Sigmoid colon (tissue), 7 donors: Measurements from ENCODE around the gene NR2C2. TPM values are rescaled to one million over a fixed set of nuclear protein-coding genes. Genes with fewer than 3 reads are reported as not detected.

Experiments used
- DNase-seq: peaks from one replicate; pipeline ENCODE4 v3.0.0-alpha.2; 2019
- H3K27ac ChIP-seq, 4 donors: fragments of 200-600 bp; sonication (generic); one replicate each; pipeline ENCODE4 v1.5.1; 2016 to 2019; ENCODE audit warnings: mild to moderate bottlenecking in 1 of 4
- H3K27me3 ChIP-seq, 3 donors: fragments of 200-600 bp; sonication (generic); one replicate each; pipeline ENCODE4 v1.5.1; 2019; ENCODE audit warnings: mild to moderate bottlenecking in 1 of 3
- H3K36me3 ChIP-seq, 4 donors: fragments of 200-600 bp; sonication (generic); one replicate each; pipeline ENCODE4 v1.5.1; 2016 to 2019
- H3K4me1 ChIP-seq, 4 donors: fragments of 200-600 bp; sonication (generic); one replicate each; pipeline ENCODE4 v1.5.1; 2017 to 2019
- H3K4me3 ChIP-seq, 4 donors: fragments of 200-600 bp; sonication (generic); one replicate each; pipeline ENCODE4 v1.5.1; 2017 to 2019; ENCODE audit warnings: mild to moderate bottlenecking in 2 of 4, moderate library complexity in 1 of 4
- H3K9me3 ChIP-seq, 4 donors: fragments of 200-600 bp in 3 of 4; sonication (generic) in 3 of 4; one replicate each; pipeline versions ENCODE4 v1.5.1 to v1.6.1; 2013 to 2019
- EP300 ChIP-seq, 4 donors: sonication (generic); formaldehyde crosslinking; IDR thresholded peaks; one replicate each; pipeline ENCODE4 v1.6.1; 2017; ENCODE audit warnings: antibody characterized with exemption in 4 of 4
- POLR2A ChIP-seq, 2 donors: fragments of 450-650 bp; IDR thresholded peaks; one replicate each; pipeline ENCODE4 v1.6.1; 2016; ENCODE audit warnings: antibody characterized with exemption in 2 of 2, mild to moderate bottlenecking in 2 of 2, moderate library complexity in 2 of 2
- POLR2AphosphoS5 ChIP-seq, 4 donors: sonication (generic); formaldehyde crosslinking; IDR thresholded peaks; one replicate each; pipeline ENCODE4 v1.6.1; 2017; ENCODE audit warnings: antibody characterized with exemption in 4 of 4
- WGBS, 2 donors: extraction: QIAGEN DNeasy Blood & Tissue Kit; methylation state at CpG; one replicate each; pipeline ENCODE4 v1.1.7; 2013; 5-methylcytosine and 5-hydroxymethylcytosine counted together
- intact Hi-C: fragments of 100-400 bp; cut with DNase I; formaldehyde crosslinking; loops from one replicate; pipeline ENCODE4 v1.15.1; 2023
- polyA plus RNA-seq, 3 donors: library from polyadenylated mRNA; stranded (reverse); fragments of 200-250 nt; gene quantifications; one replicate each; pipeline ENCODE4 v1.2.3, GENCODE V29; 2013
- total RNA-seq, 4 donors: library from RNA; depleted of rRNA; stranded (reverse); fragments of >200 nt; gene quantifications; one replicate each; pipeline ENCODE4 v1.1.0, GENCODE V29; 2016
- TF ChIP-seq, protein P1 (sequence below), 4 experiments: fragments of 450-650 bp in 3 of 4; fragments of 200-600 bp in 1 of 4; IDR thresholded peaks; one replicate each; pipeline ENCODE4 v1.5.1; 2016 to 2019; ENCODE audit warnings: antibody characterized with exemption in 4 of 4, mild to moderate bottlenecking in 3 of 4, moderate library complexity in 2 of 4
- donor health status: healthy with polysubstance abuse.
- donor health status: Bipolar disorder and iron deficiency.
- donor health status: healthy.

NR2C2 gene
- total and polyA plus RNA-seq, 7 donors = 3.6 to 68.4 (median 34.2) TPM

DNA sequence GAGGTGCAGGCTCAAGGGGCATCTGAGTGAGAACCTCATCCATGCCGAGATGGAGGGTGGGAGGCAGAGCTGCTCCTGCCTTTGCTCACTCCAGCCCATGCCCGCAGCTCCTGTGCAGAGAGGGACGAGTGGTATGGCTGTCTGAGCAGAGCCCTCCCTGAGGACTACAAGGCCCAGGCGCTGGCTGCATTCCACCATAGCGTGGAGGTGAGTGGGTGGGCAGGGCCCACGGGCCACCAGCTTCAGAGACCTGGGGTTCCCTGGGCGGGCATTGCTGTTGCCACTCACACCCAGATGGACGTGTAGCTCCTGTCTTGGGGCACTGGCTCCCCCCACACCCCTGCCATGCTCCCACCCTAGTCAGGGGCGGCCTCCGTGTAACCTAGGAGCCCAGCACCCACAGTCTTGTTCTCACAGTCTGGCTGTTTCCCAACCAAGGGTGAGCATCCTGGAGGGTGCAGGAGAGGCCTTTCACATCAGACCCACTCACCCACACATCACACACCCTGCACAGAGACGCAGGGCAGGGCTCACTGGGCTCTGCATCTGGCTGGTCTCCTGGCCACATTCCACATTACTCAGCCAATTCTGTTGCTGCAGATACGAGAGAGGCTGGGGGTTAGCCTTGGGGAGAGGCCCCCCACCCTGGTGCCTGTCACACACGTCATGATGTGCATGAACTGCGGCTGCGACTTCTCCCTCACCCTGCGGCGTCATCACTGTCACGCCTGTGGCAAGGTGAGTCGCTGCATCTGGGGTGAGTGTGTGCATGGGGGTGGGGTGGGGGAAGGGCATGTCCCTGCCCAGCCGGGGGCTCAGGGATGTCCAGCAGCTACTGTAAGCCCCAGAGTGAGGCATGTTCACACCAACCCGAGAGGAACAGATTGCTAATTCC is 25.3 kb upstream of the NR2C2 start:
- no peak for DNase-seq
- TF ChIP-seq POLR2AphosphoS5 (IDR thresholded peaks at IDR 0.05) (no peak), EP300 (IDR thresholded peaks at IDR 0.05) (no peak), POLR2A (IDR thresholded peaks at IDR 0.05) (no peak)
- TF ChIP-seq, protein P1, sequence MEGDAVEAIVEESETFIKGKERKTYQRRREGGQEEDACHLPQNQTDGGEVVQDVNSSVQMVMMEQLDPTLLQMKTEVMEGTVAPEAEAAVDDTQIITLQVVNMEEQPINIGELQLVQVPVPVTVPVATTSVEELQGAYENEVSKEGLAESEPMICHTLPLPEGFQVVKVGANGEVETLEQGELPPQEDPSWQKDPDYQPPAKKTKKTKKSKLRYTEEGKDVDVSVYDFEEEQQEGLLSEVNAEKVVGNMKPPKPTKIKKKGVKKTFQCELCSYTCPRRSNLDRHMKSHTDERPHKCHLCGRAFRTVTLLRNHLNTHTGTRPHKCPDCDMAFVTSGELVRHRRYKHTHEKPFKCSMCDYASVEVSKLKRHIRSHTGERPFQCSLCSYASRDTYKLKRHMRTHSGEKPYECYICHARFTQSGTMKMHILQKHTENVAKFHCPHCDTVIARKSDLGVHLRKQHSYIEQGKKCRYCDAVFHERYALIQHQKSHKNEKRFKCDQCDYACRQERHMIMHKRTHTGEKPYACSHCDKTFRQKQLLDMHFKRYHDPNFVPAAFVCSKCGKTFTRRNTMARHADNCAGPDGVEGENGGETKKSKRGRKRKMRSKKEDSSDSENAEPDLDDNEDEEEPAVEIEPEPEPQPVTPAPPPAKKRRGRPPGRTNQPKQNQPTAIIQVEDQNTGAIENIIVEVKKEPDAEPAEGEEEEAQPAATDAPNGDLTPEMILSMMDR (IDR thresholded peaks at IDR 0.05) = no peak

DNA sequence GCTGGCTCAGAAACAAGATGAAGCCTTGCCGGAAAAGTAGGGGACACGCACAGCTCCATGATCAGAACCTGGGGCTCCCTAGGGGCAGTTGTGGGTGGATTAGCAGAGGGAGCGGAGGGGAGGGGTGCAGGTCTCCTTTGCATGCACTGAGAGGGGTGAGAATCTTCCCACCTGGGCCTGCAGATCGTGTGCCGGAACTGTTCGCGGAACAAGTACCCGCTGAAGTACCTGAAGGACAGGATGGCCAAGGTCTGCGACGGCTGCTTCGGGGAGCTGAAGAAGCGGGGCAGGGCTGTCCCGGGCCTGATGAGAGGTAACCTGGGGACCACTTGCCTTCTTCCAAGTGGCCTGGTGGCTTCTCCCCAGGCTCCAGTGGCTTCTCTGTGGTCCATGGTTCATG is 24.5 kb upstream of the NR2C2 start:
- Histone ChIP-seq H3K36me3 (no peaks in the 10 kb centered on the region), H3K27me3 (no peaks in the 10 kb centered on the region), H3K4me3 (no peak overlapping the region), H3K4me1 (peaks cover 0 to 6% (median 2%) of the 10 kb centered on the region in 4 donors), H3K27ac (no peak overlapping the region), H3K9me3 (no peaks in the 10 kb centered on the region)
- no peak for DNase-seq
- intact Hi-C loops = loop anchor here (5.0 to 10.0 kb wide), 2 partner anchors 131 to 1268 kb away; no protein-coding TSS in a partner anchor
- WGBS, 2 donors = 93 to 95% methylated on average over 13 of the region's 13 CpGs
- TF ChIP-seq, protein P1 (IDR thresholded peaks at IDR 0.05) = no peak
- no peak for TF ChIP-seq EP300 (IDR thresholded peaks at IDR 0.05)

More for the DNA sequence above, 25.3 kb upstream of the NR2C2 start:
- no peak overlapping the region for H3K27ac ChIP-seq
- H3K4me1 ChIP-seq = peaks cover 0 to 6% (median 2%) of the 10 kb centered on the region in 4 donors
- H3K9me3 ChIP-seq = no peaks in the 10 kb centered on the region
- WGBS, 2 donors = 85 to 86% methylated on average over 21 of the region's 21 CpGs
- no peaks in the 10 kb centered on the region for H3K27me3 ChIP-seq
- H3K36me3 ChIP-seq = no peaks in the 10 kb centered on the region
- no peak overlapping the region for H3K4me3 ChIP-seq
- intact Hi-C loops = loop anchor here (1.0 to 10.0 kb wide), 4 partner anchors 130 to 1267 kb away; no protein-coding TSS in a partner anchor

DNA sequence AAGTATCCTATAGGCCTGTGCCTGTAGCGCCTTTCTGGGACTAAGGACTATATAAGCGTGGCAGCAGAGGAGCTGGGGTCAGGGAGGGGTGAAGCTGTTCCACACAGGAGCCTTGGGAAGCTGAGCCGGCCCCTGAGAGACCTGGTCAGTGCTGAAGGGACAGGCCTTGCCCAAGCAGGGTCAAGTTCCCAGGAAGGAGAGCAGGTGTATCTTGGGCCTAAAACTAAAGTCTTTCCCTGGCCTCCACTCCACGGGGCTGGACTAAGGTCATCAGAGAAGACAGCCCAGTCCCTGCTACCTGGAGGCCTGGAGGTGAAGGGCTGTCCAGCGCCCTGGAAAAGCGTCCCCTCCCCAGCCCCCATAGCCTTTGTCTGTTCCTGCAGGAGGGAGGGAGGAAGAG is 23.9 kb upstream of the NR2C2 start:
- no peak overlapping the region for H3K27ac ChIP-seq
- WGBS, 2 donors = 82 to 89% methylated on average over 6 of the region's 6 CpGs
- DNase-seq = no peak
- peaks cover 0 to 6% (median 2%) of the 10 kb centered on the region in 4 donors for H3K4me1 ChIP-seq
- H3K36me3 ChIP-seq = no peaks in the 10 kb centered on the region
- intact Hi-C loops = loop anchor here (5.0 to 10.0 kb wide), 2 partner anchors 131 to 1269 kb away; no protein-coding TSS in a partner anchor
- TF ChIP-seq POLR2AphosphoS5 (IDR thresholded peaks at IDR 0.05) (no peak), EP300 (IDR thresholded peaks at IDR 0.05) (no peak), POLR2A (IDR thresholded peaks at IDR 0.05) (no peak)
- TF ChIP-seq, protein P1 (IDR thresholded peaks at IDR 0.05) = no peak
- H3K27me3 ChIP-seq = no peaks in the 10 kb centered on the region
- H3K4me3 ChIP-seq = no peak overlapping the region
- no peaks in the 10 kb centered on the region for H3K9me3 ChIP-seq

DNA sequence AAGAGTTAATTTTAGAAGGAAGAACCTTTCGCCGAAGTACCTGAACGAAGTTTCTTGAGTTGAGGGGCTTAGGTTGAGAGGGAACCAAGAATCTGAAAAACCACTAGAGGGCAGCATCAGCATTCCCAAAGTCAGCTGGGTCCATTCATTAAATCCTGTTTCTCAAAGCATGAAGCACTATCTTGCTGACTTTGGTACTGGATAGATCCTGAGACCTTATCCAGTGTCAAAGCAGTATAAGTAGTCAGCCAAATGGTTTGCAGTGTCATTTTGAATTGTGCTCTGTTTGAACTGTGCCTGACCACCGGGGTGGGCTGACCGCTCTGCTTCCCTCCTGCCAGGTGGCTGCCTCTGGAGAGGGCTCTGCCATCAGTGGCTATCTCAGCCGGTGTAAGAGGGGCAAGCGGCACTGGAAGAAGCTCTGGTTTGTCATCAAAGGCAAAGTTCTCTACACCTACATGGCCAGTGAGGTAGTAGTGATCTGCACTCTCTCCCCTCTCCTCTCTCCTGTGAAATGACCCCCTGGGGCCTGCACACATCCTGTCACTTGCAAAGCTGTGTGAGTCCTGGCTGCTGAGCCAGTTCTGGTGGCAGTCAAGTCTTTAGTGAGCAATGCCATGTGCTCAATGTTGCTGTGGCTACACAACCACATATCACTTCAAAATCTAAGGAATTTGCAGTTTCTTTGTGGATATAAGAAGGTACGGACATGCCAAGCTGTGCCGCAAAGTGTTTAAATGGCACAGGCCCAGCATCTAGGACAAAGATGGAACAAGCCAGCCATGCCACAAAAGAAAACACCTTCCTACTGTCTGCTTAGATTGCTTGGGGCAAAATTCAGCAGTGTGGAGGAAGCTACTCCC is 21.4 kb upstream of the NR2C2 start:
- 62 to 74% methylated on average over 9 of the region's 9 CpGs for WGBS, 2 donors
- no peak overlapping the region for H3K4me3 ChIP-seq
- H3K36me3 ChIP-seq = no peaks in the 10 kb centered on the region
- no peak for DNase-seq
- intact Hi-C loops = loop anchor here (10.0 kb wide), 1 partner anchor 1271 kb away; no protein-coding TSS in a partner anchor
- no peaks in the 10 kb centered on the region for H3K27me3 ChIP-seq
- TF ChIP-seq, protein P1 (IDR thresholded peaks at IDR 0.05) = peak in 2 of 4 experiments; percentile 65 to 72
- TF ChIP-seq POLR2AphosphoS5 (IDR thresholded peaks at IDR 0.05) (no peak), POLR2A (IDR thresholded peaks at IDR 0.05) (no peak), EP300 (IDR thresholded peaks at IDR 0.05) (no peak)
- no peaks in the 10 kb centered on the region for H3K9me3 ChIP-seq
- H3K27ac ChIP-seq = no peak overlapping the region
- H3K4me1 ChIP-seq = peaks cover 0 to 5% (median under 1%) of the 10 kb centered on the region in 4 donors
